ENCODE data around the gene WSCD2.

GRCh38 chr12:108109954-108110353, 19.1 kb upstream of the WSCD2 start:
- no peak for TF ChIP-seq CTCF (IDR thresholded peaks at IDR 0.05)
- TF ChIP-seq POLR2A (IDR thresholded peaks at IDR 0.05): no peak

All from breast epithelium (tissue), 3 donors.